ENCODE data around the gene SORBS1.

The SORBS1 gene

GRCh38 chr10:95303950-95304349, 257.2 kb downstream of the SORBS1 start:
- TF ChIP-seq REST (IDR thresholded peaks at IDR 0.05; ENCODE audit: insufficient replicate concordance, low read depth) (no peak), CTCF (IDR thresholded peaks at IDR 0.05; ENCODE audit: insufficient read depth, low read length) (no peak), GABPA (IDR thresholded peaks at IDR 0.05; ENCODE audit: low read depth) (no peak), POLR2AphosphoS5 (IDR thresholded peaks at IDR 0.05; ENCODE audit: low read depth) (no peak), SPI1 (IDR thresholded peaks at IDR 0.05; ENCODE audit: borderline replicate concordance, low read depth) (no peak)
- H3K4me3 ChIP-seq (replicated peaks; ENCODE audit: insufficient read depth, low read length), result no peak overlapping the region
- no peak overlapping the region for H3K27ac ChIP-seq (replicated peaks)
- no peak for DNase-seq (ENCODE audit: low read depth in 1 of 2, low spot score in 1 of 2)
- no peaks in the 10 kb centered on the region for H3K27me3 ChIP-seq (ENCODE audit: insufficient read depth, poor library complexity, severe bottlenecking)

GRCh38 chr10:95303535-95303934, 257.6 kb downstream of the SORBS1 start:
- Histone ChIP-seq H3K27me3 (ENCODE audit: insufficient read depth, poor library complexity, severe bottlenecking) (no peaks in the 10 kb centered on the region), H3K27ac (replicated peaks) (no peak overlapping the region), H3K4me3 (replicated peaks; ENCODE audit: insufficient read depth, low read length) (no peak overlapping the region)
- no peak for DNase-seq (ENCODE audit: low read depth in 1 of 2, low spot score in 1 of 2)
- TF ChIP-seq SPI1 (IDR thresholded peaks at IDR 0.05; ENCODE audit: borderline replicate concordance, low read depth), result no peak
- no peak for TF ChIP-seq GABPA (IDR thresholded peaks at IDR 0.05; ENCODE audit: low read depth)
- TF ChIP-seq CTCF (IDR thresholded peaks at IDR 0.05; ENCODE audit: insufficient read depth, low read length), result no peak
- TF ChIP-seq REST (IDR thresholded peaks at IDR 0.05; ENCODE audit: insufficient replicate concordance, low read depth), result no peak
- no peak for TF ChIP-seq POLR2AphosphoS5 (IDR thresholded peaks at IDR 0.05; ENCODE audit: low read depth)

- TF ChIP-seq CTCF (IDR thresholded peaks at IDR 0.05; ENCODE audit: insufficient read depth, low read length) (no peak), REST (IDR thresholded peaks at IDR 0.05; ENCODE audit: insufficient replicate concordance, low read depth) (no peak), POLR2AphosphoS5 (IDR thresholded peaks at IDR 0.05; ENCODE audit: low read depth) (no peak), GABPA (IDR thresholded peaks at IDR 0.05; ENCODE audit: low read depth) (no peak)
- Histone ChIP-seq H3K27ac (replicated peaks) (no peak overlapping the region), H3K4me3 (replicated peaks; ENCODE audit: insufficient read depth, low read length) (no peak overlapping the region), H3K27me3 (ENCODE audit: insufficient read depth, poor library complexity, severe bottlenecking) (peaks cover 7% of the 10 kb centered on the region)
- no peak for DNase-seq (ENCODE audit: low read depth in 1 of 2, low spot score in 1 of 2)
These were observed 261.1 kb downstream of the SORBS1 start for GRCh38 chr10:95300022-95300539.
